ENCODE results near the gene PDE3A.
"Not testable (repeated sequence)": the region's sequence is repeated elsewhere in the genome, so short reads cannot be mapped to it uniquely, and the experiment has no call there.

Gene PDE3A

DNA sequence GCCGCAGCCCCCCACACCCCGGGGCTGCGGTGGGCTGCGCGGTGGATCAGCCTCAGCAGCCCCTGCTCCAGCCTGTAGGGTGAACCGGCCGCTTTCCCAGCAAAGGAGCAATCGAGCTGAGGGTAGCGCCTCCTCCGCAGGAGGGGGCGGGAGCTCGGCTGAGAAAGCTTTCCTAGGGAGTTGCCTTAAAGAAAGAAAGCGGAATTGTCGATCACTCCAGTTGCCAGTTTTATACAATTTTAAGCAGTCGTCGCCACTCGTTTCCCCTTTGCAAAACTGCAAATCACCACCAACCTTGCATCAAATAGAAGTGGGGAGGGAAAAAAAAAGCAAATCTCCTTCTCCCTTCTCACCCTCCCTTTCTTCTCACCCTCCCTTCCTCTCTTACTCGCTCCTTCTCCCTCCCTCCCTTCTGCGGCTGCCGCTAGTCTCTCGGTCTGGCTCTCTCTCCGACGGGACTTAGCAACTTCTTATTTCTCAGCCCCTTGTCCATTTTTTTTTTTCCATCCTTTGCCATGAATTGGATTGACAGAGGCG, at the start of gene PDE3A:
Gene PDE3A (plus strand): TSS at position 424 of the 537 bp plus-strand sequence. CDS start 748 bp downstream, outside the sequence.
- TF ChIP-seq, protein P1, sequence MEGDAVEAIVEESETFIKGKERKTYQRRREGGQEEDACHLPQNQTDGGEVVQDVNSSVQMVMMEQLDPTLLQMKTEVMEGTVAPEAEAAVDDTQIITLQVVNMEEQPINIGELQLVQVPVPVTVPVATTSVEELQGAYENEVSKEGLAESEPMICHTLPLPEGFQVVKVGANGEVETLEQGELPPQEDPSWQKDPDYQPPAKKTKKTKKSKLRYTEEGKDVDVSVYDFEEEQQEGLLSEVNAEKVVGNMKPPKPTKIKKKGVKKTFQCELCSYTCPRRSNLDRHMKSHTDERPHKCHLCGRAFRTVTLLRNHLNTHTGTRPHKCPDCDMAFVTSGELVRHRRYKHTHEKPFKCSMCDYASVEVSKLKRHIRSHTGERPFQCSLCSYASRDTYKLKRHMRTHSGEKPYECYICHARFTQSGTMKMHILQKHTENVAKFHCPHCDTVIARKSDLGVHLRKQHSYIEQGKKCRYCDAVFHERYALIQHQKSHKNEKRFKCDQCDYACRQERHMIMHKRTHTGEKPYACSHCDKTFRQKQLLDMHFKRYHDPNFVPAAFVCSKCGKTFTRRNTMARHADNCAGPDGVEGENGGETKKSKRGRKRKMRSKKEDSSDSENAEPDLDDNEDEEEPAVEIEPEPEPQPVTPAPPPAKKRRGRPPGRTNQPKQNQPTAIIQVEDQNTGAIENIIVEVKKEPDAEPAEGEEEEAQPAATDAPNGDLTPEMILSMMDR (conservative IDR thresholded peaks at IDR 0.05; ENCODE audit: low read depth, low read length), result peak; percentile 41
- H3K4me3 ChIP-seq (ENCODE audit: low read depth, low read length), result peak within 1 kb of the TSS; percentile 76
- peak; percentile 86 for DNase-seq (ENCODE audit: low read depth)

DNA sequence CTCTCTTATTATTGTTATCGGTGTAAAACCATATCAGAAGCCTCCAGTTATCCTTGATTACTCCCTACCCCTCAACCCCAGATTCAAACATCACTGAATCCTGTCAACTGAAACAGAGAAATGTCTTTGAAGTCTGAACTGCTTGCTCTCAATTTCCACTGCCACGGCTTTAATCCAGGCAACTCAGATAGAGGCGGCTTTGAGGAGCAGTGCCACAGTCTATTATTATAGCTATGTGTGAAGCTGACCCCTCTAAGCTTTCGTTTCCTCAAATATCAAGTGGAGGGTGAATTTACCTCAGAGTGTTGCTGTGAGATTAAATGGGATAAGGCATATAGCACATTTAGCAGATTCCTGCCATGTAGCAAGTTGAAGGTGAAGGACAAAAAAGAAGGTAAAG, 49.0 kb upstream of the PDE3A start:
- peak overlapping the region; percentile 17 for H3K4me3 ChIP-seq (ENCODE audit: low read depth, low read length)
- peak; percentile 7 for DNase-seq (ENCODE audit: low read depth)
- TF ChIP-seq, protein P1 (conservative IDR thresholded peaks at IDR 0.05; ENCODE audit: low read depth, low read length), result no peak

DNA sequence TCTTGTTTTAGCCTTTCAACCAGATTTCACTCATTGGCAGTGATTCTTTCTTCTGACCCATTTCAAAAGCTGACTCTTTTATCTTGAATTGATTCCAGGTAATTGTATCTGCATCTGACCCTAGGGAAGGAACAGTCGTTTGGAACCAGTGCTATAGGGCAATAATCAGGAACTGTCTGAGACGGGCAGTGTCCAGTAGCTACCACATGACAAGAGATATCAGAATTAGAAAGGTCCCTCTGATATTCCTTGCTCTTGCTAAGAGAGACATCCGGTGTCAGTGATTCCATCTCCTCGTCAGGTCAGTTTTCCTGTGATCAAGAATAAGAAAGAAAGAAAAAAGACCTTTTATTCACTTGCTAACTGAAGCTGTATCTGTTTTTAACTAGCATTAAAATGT, 47.8 kb upstream of the PDE3A start:
- TF ChIP-seq, protein P1 (conservative IDR thresholded peaks at IDR 0.05; ENCODE audit: low read depth, low read length), result no peak
- no peak for DNase-seq (ENCODE audit: low read depth)

DNA sequence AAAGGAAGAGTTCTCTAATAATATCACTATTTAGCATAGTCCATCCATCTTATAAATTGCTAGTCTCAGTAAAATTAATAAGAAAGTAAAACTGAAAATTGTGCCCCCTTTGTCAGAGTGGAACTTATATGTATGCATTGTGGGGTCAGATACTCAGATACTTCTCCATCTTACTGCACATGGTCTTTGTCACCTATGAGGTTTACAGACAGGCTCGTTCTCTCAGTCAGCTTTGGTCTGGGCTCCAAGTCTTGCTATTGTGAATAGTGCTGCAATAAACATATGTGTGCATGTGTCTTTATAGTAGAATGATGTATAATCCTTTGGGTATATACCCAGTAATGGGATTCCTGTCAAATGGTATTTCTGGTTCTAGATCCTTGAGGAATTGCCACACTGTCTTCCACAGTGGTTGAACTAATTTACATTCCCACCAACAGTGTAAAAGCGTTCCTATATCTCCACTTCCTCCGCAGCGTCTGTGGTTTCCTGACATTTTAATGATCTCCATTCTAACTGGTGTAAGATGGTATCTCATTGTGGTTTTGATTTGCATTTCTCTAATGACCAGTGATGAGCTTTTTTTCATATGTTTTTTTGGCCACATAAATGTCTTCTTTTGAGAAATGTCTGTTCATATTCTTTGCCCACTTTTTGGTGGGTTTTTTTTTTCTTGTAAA, 37.4 kb upstream of the PDE3A start:
- not testable (repeated sequence) for H3K4me3 ChIP-seq (ENCODE audit: low read depth, low read length); DNase-seq (ENCODE audit: low read depth)

More for the DNA sequence above, 47.8 kb upstream of the PDE3A start:
- no peak overlapping the region for H3K4me3 ChIP-seq (ENCODE audit: low read depth, low read length)

DNA sequence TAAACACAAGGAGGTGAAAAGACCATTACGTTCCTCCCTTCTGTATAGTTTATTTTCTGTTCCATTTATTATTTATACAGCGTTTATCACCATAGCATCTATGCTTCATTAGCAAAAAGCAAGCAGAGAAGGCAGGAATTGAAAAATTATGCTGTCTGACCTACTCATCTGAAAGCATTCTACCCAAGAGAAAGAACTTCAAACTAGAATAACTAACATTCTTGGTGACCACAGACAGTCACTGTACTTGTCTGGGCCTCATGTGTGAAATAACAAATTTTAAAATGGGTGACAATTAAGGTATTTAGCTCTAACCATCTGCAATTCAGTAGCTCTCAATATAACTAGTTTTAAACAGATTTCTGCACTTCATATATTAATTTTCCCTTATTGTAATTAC, 29.3 kb upstream of the PDE3A start:
- DNase-seq (ENCODE audit: low read depth), result peak; percentile 47
- TF ChIP-seq, protein P1 (conservative IDR thresholded peaks at IDR 0.05; ENCODE audit: low read depth, low read length), result no peak
- no peak overlapping the region for H3K4me3 ChIP-seq (ENCODE audit: low read depth, low read length)

DNA sequence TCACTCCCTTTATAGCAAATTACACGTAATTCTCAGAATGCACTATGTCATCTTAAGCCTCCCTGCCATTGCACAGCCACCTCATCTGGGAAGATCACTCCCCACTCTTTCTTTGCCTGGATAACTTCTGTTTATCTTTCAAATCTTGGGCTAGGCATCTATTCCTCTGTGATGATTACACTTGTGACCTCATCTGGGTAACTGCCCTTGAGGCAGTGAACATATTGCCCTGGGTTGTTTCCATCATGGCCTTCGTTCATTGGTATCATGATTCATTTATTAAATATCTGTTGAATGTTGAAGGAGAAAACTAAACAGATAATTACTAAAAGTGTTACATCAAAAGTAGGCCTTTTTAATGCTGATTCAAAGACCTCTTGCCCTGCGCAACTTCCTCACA, 26.2 kb upstream of the PDE3A start:
- H3K4me3 ChIP-seq (ENCODE audit: low read depth, low read length), result no peak overlapping the region
- DNase-seq (ENCODE audit: low read depth), result peak; percentile 8
- TF ChIP-seq, protein P1 (conservative IDR thresholded peaks at IDR 0.05; ENCODE audit: low read depth, low read length), result no peak

DNA sequence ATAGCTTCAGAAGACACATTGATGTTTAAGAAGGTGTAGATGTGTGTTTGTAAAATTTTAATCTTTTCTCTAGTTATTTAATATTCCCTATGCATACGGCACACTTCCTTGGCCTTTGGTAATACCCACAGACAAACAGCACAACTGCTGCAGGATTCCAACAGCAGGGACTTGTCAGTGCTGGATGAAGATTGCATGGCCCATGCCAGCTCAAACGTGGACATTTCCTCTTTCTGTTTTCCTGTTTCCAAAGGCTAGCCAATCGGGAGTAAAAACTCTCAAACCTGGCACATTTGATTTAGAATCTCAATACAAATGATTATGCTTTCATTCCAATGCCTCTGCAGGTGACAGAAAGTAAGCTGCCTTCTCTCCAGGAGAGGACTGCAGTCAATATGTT, 22.5 kb upstream of the PDE3A start:
- DNase-seq (ENCODE audit: low read depth), result no peak
- TF ChIP-seq, protein P1 (conservative IDR thresholded peaks at IDR 0.05; ENCODE audit: low read depth, low read length), result no peak
- H3K4me3 ChIP-seq (ENCODE audit: low read depth, low read length), result no peak overlapping the region
